Transverse colon (tissue), 4 donors: ENCODE results near the gene SART1.

Experiments used
- POLR2AphosphoS5 ChIP-seq, 3 donors: sonication (generic); formaldehyde crosslinking; IDR thresholded peaks; one replicate each; pipeline ENCODE4 v1.6.1; 2016; ENCODE audit warnings: antibody characterized with exemption in 3 of 3
- TF ChIP-seq, protein P1 (sequence below), 5 experiments: fragments of 200-600 bp in 3 of 5; fragments of 450-650 bp in 2 of 5; sonication (generic) in 3 of 5; IDR thresholded peaks; 1 replicate in 2 of 5; 2 replicates in 3 of 5; pipeline ENCODE4 v1.5.1; 2016 to 2017; ENCODE audit warnings: antibody characterized with exemption in 5 of 5, inconsistent platforms in 3 of 5, mild to moderate bottlenecking in 2 of 5, moderate library complexity in 1 of 5

- TF ChIP-seq POLR2AphosphoS5 (IDR thresholded peaks at IDR 0.05) = no peak
- TF ChIP-seq, protein P1, sequence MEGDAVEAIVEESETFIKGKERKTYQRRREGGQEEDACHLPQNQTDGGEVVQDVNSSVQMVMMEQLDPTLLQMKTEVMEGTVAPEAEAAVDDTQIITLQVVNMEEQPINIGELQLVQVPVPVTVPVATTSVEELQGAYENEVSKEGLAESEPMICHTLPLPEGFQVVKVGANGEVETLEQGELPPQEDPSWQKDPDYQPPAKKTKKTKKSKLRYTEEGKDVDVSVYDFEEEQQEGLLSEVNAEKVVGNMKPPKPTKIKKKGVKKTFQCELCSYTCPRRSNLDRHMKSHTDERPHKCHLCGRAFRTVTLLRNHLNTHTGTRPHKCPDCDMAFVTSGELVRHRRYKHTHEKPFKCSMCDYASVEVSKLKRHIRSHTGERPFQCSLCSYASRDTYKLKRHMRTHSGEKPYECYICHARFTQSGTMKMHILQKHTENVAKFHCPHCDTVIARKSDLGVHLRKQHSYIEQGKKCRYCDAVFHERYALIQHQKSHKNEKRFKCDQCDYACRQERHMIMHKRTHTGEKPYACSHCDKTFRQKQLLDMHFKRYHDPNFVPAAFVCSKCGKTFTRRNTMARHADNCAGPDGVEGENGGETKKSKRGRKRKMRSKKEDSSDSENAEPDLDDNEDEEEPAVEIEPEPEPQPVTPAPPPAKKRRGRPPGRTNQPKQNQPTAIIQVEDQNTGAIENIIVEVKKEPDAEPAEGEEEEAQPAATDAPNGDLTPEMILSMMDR (IDR thresholded peaks at IDR 0.05) = no peak
Observed at GRCh38 chr11:65917077-65917433, 44.5 kb upstream of the SART1 start.
